Activated naive CD4-positive, alpha-beta T cell treated with Interleukin-2 at 50 U/mL for 16 hours (primary cell): ENCODE data around the gene FHAD1.
"Not testable (repeated sequence)": the region's sequence is repeated elsewhere in the genome, so short reads cannot be mapped to it uniquely, and the experiment has no call there.

ENCODE experiments used
- DNase-seq: peaks from one replicate; pipeline ENCODE4 v3.0.0-alpha.2; 2020

The FHAD1 gene

DNA sequence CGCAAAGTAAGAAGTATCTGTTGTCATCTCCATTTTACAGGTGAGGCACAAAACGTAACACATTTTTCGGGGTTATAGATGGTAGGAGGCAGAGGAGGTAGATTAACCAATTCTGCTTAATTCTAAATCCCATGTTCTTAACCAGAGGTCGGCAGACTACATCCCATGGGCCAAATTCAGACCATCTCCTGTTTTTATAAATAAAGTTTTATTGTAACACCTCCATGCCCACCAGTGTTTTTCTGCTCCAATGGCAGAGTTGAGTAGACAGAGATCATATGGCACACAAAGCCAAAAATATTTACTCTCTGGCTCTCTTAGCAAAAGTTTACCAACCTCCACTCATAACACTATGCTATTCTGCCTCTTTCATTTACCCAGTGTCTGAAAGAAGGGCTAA lies 30.9 kb downstream of the FHAD1 start:
- DNase-seq, result no peak

DNA sequence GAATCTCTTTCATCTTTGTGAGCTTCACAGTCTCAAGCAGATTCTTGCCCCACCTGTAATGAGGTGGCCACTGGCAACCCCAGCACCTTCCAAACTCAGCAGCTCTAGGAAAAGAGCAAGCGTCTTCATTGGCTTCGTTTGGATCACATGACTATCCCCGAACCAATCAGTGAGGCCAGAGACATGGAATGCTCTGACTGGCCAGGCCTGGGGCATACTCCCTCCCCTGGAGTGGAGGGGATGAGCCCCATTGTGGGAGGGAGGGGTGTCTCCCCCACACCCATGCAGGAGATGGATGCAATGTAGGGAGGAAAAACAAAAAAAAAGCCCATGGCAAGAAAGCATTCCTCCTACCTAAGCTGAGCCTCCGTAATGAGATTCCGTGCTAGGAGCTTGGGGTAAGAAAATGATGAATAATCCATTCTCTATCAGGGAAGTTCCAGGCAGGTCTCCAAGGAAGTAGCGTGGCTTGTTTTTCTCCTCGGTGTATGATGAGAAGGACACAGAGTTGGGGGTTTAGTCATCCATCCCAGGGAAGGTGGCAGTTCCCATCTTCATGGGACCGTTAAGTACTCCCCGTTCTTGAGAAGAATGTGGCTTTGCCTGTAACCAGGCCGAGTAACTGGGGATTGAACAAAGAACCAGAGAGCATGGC lies 32.7 kb downstream of the FHAD1 start:
- DNase-seq, result no peak

DNA sequence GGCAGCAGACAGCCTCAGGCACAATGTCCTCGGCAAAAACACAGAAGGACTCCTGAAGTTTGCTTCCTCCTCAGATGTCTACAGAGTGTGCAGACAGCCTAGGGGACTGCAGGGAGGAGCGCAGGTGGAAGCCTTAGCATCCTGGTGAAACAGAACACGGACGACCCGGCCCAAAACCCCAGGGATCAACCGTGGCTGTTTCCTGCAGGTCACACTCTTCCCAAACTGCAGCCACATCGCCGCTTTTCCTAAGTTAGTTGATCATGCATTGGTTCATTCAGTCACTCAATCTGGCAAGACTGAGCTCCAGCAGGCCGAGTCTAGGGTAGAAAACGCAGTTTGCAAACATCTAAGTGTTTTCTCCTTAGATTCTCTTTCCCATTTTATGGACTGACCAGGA lies 33.4 kb downstream of the FHAD1 start:
- DNase-seq, result no peak

DNA sequence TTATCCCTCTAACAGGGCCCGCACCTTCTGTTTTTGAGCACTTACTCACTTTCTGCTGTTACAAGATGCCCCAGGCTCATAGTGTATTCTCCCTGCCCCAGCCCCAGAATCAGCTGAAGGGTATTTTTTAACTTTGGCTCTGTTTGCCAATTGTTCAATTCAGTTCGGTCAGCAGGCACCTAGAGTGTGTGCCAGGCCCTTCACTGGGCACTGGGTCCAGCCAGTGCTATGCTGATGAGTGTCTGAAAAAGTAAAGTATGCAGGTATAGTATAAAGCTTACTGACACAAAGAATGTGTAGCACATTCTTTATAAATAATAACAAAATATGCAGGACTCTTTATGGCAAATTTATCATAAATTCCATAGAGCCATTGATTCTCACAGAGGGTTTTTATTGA lies 35.0 kb downstream of the FHAD1 start:
- no peak for DNase-seq

DNA sequence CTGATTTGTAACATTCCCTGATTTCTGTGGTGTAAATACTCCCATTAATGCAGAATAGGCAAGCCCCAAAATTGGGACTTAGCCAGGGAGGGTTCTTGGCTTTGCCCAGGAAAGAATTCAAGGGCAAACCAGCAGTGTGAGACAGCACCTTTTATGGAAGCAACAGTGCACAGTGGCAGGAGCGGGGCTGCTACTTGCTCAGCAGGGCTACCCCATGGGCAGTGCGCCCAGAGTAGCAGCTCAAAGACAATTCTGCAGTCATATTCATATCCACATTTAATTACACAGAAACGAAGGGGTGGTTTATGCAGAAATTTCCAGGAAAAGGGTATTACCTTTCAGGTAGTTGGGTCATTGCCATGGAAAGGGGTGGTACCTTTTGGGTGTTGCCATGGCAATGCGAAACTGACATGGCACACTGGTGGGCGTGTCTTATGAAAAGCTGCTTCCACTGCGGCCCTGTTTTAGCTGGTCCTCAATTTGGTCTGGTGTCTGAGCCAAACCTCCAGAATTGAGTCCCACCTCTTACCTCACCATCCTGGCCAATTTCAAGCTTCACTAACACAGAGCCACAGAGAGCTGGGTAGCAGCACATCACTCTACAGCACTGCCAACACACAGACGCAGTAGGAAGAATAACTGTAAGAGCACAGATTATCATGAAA lies 35.9 kb downstream of the FHAD1 start:
- DNase-seq, result no peak

DNA sequence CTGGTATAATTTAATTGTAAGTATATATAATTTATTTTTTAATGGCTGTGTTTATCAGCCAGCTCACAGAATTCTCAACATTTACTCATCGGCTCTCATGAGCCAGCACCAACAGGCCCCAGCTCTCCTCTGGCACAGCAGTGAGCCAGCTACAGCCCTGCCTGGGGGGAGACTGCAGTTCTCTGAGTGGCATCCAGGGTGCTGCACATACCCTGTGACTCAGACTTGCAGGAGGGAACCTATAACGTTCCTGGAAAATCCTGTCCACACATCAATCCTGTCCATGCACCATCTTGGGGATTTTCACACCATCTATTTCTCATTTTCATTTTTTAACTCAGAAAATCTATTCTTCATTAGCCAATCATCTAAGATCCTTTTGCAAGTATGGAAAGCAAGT lies 36.5 kb downstream of the FHAD1 start:
- DNase-seq, result no peak

DNA sequence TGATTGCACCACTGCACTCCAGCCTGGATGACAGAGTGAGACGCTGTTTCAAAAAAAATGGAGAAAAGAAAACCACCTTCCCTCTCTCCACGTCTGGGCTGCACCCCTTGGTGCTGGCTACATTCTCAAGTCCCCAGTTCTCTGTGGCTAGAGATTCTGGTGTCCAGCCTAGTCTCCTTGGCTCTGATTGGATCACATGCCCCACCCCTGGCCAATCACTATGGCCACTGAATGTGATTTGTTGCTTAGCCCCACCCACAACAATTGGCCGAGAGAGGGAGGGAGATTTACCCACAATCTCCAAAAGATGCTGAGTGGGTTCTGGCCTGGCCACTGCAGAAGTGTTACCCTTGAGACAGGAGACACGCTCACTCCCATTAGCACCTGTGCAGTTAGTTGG lies 39.4 kb downstream of the FHAD1 start:
- no peak for DNase-seq

DNA sequence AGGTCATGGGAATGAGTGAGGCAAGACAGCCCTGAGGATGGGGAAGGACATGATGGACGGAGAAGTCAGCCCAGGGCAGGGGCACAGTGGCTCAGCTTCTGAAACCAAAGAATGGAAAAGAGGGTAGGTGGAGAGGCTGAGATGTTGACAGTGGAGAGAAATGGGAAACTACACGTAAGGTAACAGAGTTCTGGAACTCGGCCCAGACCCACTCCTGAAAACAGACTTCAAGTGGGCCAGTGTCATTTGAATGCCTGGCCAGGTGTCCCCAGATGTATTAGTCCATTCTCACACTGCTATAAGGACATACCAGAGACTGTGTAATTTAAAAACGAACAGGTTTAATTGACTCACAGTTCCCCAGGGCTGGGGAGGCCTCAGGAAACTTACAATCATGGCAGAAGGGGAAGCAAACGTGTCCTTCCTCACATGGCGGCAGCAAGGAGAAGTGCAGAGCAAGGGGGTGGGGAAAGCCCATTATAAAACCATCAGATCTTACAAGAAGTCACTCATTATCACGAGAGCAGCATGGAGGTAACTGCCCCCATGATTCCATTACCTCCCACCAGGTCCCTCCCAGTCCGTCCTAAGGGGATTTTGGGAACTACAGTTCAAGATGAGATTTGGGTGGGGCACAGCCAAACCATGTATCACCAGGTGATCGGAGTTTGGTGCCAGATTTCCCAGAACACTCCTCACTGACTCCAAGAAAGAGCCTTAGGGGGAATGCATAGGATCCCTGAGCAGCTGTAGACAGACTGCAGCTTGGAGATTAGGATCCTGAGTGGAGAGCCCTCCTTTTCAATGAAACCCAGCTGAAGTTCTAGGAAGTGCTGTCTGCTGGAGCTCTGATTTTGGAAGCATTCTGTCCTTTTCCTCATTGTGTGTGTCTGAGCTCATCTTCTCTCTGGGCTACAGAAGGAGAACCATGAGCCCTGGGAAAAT lies 40.3 kb downstream of the FHAD1 start:
- no peak for DNase-seq

DNA sequence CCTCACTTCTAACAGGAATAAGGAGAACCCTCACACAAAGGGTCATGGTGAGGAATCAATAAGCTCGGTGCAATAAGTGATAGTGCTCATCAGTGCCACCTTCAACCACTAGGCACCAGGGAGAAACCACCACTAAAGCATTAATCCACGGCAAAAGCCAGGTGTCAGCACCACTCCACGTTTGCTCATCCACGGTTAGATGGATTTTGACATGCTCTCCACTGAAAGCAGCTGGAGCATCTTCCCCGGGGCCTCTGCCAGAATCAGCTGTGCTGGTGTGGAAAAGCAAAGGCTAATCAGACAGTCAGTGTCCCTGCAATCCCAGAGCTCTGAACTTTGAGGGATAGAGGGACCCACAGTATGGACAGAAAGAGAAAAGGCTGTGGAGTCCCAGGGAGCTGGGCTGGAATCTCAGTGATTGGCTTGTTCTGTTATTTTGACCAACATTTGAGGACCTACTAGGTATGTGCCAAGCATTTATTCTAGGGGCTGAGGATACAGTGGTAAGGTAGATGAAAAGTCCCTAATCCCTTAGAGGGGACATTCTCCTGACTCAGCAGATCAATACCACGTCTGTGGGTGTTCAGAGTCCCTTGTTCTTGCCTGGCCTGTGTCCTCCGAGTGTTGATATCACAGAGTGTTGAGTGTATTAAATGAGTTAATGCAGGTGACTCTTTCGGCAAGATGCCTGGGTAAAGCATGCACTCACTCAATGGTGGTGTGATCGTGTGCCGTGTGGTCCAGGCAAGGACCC lies 41.3 kb downstream of the FHAD1 start:
- DNase-seq, result no peak

DNA sequence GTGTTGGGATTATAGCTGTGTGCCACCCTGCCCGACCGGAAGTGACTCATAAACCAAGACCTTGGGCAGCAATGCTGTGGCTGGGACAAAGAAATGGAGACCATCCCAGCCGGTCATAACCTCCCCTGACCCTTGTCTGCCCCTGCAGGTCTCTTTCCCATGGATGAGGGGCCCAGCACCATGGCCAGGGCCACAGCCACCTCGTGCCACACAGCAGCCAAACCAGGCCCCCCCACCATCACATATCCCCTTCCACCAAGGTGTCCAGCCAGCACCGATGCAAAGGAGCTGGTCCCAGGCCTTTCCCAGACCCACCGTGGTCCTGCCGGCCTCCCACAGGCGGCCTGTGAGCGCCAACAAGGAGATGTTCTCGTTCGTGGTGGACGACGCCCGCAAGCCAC lies 42.2 kb downstream of the FHAD1 start:
- DNase-seq, result no peak

DNA sequence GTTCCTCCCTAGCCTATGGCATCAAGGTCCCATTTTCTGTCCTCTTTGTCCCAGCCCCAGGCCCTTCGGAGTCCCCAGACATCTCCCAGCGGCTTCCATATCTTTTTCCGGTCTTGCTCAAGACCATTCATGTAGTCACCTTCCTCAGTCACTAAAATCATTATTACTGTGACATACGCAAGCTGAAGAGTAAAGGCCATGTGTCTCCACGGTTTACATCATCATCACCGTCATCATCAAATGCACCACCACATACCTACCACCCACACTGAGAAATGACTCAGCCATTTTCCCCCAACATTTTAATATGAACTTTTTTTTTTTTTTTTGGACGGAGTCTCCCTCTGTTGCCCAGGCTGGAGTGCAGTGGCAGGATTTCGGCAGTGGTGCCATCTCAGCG lies 43.4 kb downstream of the FHAD1 start:
- peak; percentile 17 for DNase-seq

DNA sequence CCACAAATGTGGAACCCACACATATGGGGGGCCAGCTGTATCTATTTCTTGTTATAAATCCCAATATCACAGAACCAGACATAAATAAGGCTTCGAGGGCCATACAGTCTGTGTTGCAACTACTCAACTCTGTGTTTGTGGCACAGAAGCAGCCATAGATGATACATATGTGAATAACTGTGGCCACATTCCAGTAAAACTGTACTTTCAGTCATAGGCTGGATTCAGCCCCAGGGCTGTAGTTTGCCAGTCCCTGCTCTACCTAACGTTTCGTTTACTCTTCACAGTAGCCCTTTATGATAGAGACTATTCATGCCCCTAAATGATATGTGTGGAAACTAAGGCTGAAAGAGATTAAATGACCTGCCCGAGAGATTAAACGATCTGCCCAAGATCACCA lies 48.7 kb downstream of the FHAD1 start:
- DNase-seq, result no peak

DNA sequence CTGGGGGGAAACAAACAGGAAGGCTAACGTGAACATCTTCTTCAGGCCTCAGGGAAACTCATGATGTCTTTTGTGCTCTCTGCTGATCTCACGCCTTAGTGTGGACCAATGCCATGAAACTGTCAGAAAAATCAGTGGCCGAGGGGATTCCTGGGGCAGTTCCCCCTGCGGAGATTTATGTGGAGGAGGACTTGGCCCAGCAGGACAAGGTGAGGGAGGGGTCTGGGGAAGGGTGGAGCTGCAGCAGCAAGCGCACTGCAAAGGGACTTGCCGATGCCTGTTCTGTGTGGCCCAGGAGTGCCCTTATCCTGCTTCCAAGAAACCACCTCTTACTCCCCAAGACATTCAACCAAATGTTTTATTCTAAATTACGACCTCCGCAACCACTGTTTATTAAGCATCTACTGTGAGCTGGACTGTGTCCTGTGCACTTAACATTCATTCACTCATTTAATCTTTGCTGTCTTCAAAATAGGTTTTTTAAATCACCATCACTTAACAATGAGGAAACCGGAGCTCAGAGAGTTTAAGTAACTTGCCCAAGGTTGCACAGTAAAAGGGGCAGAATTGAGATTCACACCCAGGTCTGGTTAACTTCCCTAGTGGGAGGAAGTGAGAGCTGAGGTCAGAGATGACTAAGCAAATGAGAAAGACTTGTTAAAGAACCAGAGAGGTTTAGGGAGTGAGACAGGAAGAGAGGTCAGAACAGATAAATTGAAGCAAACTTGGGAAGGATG lies 49.7 kb downstream of the FHAD1 start:
- no peak for DNase-seq

DNA sequence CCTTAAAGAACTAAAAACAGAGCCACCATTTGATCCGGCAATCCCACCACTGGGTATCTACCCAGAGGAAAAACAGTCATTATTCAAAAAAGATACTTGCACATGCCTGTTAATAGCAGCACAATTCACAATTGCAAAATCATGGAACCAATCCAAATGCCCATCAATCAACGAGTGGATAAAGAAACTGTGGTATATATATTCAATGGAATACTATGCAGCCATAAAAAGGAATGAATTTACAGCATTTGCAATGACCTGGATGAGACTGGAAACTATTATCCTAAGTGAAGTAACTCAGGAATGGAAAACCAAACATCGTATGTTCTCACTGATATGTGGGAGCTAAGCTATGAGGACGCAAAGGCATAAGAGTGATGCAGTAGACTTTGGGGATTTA lies 51.0 kb downstream of the FHAD1 start:
- DNase-seq, result not testable (repeated sequence)

DNA sequence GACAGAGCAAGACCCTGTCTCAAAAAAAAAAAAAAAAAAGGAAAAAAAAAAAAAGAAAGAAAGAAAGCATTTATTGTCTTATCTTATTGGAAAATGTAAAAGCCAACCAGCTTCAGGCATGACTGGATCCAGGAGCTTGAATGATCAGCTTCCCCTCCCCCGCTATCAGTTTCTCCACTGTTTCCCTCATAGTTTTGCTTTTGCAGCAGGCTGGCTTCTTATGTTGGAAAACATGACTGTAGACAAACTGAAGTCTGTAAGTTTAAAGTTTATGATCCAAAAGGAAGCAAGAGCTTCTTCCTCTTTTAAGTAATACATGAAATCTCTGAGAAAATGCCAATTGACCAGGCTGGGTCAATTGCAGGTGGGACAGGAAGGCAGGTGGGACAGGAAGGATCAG lies 52.2 kb downstream of the FHAD1 start:
- no peak for DNase-seq

DNA sequence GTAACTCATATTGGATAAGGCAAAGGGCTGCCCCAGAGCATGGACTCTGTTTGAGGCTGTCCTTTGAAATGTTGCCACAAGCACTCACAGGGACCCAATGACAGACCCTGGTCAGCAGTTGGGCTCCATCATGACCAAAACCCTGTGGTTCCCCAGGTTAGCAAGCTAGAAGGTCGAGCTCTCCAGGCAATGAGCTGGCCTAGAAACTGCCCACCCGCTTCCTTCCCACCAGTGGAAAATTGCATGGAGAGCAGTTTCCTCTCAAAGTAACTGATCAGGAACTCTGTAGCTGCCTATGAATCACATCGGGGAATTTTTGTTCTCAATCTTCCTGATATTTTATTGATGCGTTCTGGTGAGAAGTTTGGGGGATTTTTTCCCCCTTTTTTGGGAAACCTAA lies 52.8 kb downstream of the FHAD1 start:
- DNase-seq, result no peak

DNA sequence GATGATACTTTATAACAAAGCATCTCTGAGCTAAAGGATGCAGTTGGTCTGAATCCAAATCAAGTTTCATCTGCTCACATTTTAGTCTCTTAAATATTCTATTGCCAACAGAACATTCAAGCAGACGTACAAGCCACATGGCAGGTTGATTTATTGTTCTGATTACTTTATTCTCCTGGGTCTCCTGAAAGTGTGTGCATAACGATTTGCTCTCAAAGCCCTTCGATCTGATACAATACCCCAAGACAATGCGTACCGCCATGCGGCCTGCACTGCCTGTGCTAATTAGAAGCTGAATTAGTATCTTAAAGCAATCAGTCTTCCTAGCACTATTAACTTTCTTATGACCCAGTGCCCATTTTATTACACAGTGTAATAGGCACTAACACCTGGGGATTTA lies 56.9 kb downstream of the FHAD1 start:
- DNase-seq, result no peak

DNA sequence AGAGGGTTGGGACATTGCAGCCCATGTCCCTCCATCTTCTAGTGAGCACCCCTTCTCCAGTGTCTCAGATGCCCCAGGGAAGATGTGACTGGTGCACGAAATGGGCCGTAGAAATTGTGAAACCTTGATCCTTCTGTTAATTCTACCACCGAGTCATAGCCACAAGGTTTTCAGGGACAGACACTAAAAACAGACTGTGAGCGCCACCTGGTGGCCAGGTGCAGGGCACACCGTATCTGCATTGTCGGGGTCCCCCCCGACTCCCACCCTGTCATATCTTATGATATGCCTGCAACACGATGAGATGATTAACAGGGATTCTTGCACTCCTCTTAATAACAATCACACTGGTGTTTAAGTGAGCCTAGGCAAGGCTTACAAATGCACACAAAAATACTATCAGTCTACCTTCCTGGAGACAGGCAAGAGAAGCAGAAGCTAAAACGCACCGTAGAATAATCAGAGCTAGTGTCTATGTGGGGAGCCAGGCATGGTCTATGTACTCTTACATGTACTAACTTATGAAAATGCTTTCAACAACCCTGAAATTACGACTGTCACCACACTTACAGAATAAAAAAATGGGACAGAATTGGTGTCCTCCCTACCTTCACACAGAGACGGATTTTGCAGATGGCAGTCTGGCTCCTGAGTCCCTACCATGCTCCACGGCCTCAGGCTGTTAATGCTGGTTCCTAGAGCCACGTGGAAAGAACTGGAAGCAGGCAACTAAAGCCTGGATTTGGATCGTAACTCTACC lies 57.9 kb downstream of the FHAD1 start:
- DNase-seq, result peak; percentile 71

DNA sequence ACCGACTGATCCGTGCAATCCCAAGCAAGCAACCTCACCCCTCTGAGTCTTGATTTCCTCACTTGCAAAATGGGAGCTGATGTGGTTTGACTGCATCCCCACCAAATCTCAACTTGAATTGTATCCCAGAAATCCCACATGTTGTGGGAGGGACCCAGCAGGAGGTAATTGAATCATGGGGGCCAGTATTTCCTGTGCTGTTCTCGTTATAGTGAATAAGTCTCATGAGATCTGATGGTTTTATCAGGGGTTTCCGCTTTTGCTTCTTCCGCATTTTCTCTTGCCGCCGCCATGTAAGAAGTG lies 58.4 kb downstream of the FHAD1 start:
- no peak for DNase-seq

DNA sequence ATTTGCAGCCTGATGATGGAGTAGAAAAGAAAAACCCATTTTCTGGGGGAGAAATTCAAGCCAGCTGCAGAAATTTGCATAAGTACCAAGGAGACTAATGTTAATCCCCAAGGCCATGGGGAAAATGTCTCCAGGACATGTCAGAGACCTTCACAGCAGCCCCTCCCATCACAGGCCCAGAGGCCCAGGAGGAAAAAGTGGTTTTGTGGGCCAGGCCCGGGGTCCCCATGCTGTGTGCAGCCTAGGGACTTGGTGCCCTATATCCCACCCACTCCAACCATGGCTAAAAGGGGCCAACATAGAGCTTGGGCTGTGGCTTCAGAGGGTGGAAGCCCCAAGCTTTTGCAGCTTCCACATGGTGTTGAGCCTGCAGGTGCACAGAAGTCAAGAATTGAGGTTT lies 59.3 kb downstream of the FHAD1 start:
- not testable (repeated sequence) for DNase-seq

DNA sequence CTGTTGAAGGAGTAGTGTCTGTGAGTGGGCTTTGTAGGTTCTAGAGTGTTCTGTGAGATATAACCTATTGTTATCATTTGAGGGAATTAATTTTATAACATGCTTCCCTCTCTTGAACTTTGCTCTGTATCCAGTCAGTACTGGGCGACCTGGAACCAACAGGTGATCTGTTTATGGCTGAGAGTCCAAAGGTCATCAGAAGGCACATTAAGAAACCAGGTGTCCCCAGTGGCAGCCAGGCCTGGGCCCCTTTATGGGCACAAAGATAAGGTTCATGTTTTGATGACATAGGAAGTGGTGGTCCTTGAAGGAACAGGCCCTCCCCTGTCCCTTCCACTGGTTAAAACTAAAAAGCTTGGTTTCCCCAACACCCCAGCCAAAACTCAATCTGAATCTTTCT lies 61.1 kb downstream of the FHAD1 start:
- DNase-seq, result no peak

DNA sequence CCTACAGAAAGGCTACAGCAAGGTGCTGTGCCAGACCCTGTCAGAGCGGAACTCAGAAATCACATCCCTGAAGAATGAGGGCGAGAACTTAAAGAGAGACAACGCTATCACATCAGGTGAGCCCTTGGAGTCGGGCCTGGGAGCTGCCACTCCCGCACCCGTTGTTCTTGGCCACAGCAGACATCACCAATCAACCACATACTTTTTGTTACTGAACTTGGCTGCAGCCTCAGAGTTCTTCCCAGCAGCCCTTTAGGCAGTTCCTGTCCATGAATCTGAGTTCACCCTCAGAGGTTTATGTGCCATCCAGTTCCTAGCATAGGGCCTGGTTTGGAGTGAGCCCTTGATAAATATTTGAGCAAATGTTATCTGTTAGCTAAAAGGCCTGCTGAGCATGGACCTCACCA lies 61.6 kb downstream of the FHAD1 start:
- DNase-seq, result no peak
